ENCODE measurements around the gene MYBBP1A.

GRCh38 chr17:4582101-4582501, 26.9 kb upstream of the MYBBP1A start:
- TF ChIP-seq POLR2A (IDR thresholded peaks at IDR 0.05; ENCODE audit: low read depth, low read length) (no peak), POLR2AphosphoS5 (IDR thresholded peaks at IDR 0.05; ENCODE audit: low read depth, low read length) (no peak), PAX5 (IDR thresholded peaks at IDR 0.05; ENCODE audit: insufficient read depth, low read length, severe bottlenecking) (no peak), TAF1 (IDR thresholded peaks at IDR 0.05; ENCODE audit: low read depth, low read length) (no peak)
